GM23338 (cell line): ENCODE results near the gene COA7. TPM values are rescaled to one million over a fixed set of nuclear protein-coding genes. Genes with fewer than 3 reads are reported as not detected.

Experiments
- ATAC-seq: fragments of 200-7000 bp; cut with Tn5 transposase; 3 replicates; pipeline ENCODE4 v1.9.1; 2020
- DNase-seq: peaks from one replicate; pipeline ENCODE4 v3.0.0-alpha.2; 2015; ENCODE audit warnings: low spot score
- H2AFZ ChIP-seq: fragments of 200-600 bp; sonication (generic); 2 replicates; pipeline ENCODE4 v1.8.0; 2016; ENCODE audit warnings: antibody characterized with exemption, mild to moderate bottlenecking, moderate library complexity
- H3F3A ChIP-seq: fragments of 200-600 bp; sonication (generic); replicated peaks from 2 replicates; pipeline ENCODE4 v1.8.0; 2017; ENCODE audit warnings: antibody characterized with exemption, mixed run types, low read depth
- H3K27ac ChIP-seq: fragments of 200-600 bp; sonication (generic); 2 replicates; pipeline ENCODE4 v1.6.1; 2016; ENCODE audit warnings: low read depth
- H3K27me3 ChIP-seq: fragments of 200-600 bp; sonication (generic); 2 replicates; pipeline ENCODE4 v1.8.0; 2016; ENCODE audit warnings: mild to moderate bottlenecking, mixed run types, moderate library complexity; ENCODE audit not compliant: insufficient read depth
- H3K36me3 ChIP-seq: fragments of 200-600 bp; sonication (generic); 2 replicates; pipeline ENCODE4 v1.8.0; 2016; ENCODE audit warnings: mild to moderate bottlenecking; ENCODE audit not compliant: insufficient read depth
- H3K4me1 ChIP-seq: fragments of 200-600 bp; sonication (generic); 2 replicates; pipeline ENCODE4 v1.8.0; 2016; ENCODE audit warnings: mild to moderate bottlenecking, moderate library complexity; ENCODE audit not compliant: insufficient read depth
- H3K4me2 ChIP-seq: fragments of 200-600 bp; sonication (generic); 2 replicates; pipeline ENCODE4 v1.7.1; 2017; ENCODE audit warnings: mixed run types
- H3K4me3 ChIP-seq: fragments of 200-600 bp; sonication (generic); 2 replicates; pipeline ENCODE4 v1.6.1; 2016; ENCODE audit warnings: mixed run types
- H3K79me2 ChIP-seq: fragments of 200-600 bp; sonication (generic); replicated peaks from 2 replicates; pipeline ENCODE4 v1.8.0; 2017; ENCODE audit warnings: mild to moderate bottlenecking; ENCODE audit not compliant: insufficient read depth
- H3K9me2 ChIP-seq: fragments of 200-600 bp; sonication (generic); 2 replicates; pipeline ENCODE4 v1.8.0; 2017; ENCODE audit not compliant: insufficient read depth
- H4K20me1 ChIP-seq: fragments of 200-600 bp; sonication (generic); replicated peaks from 2 replicates; pipeline ENCODE4 v1.8.0; 2017; ENCODE audit warnings: mild to moderate bottlenecking; ENCODE audit not compliant: insufficient read depth
- H3K27ac Mint-ChIP-seq: 2 replicates; pipeline ENCODE4 v1.8.0; 2020; ENCODE audit warnings: inconsistent platforms, mild to moderate bottlenecking, moderate library complexity, mixed read lengths
- H3K27me3 Mint-ChIP-seq: 3 replicates; pipeline ENCODE4 v1.8.0; 2022; ENCODE audit warnings: low read depth, mild to moderate bottlenecking, moderate library complexity, mixed read lengths, inconsistent platforms; ENCODE audit not compliant: insufficient read depth, poor library complexity
- H3K36me3 Mint-ChIP-seq: 3 replicates; pipeline ENCODE4 v1.8.0; 2021; ENCODE audit warnings: low read depth, mild to moderate bottlenecking, inconsistent platforms, moderate library complexity, mixed read lengths
- H3K4me1 Mint-ChIP-seq: 3 replicates; pipeline ENCODE4 v1.8.0; 2020; ENCODE audit warnings: mild to moderate bottlenecking, inconsistent platforms, mixed read lengths
- H3K4me3 Mint-ChIP-seq: 3 replicates; pipeline ENCODE4 v1.8.0; 2021; ENCODE audit warnings: moderate library complexity, mild to moderate bottlenecking, inconsistent platforms, mixed read lengths
- H3K9me3 Mint-ChIP-seq: 3 replicates; pipeline ENCODE4 v1.8.0; 2020; ENCODE audit warnings: moderate library complexity, mild to moderate bottlenecking, inconsistent platforms, mixed read lengths
- ETS1 ChIP-seq: IDR thresholded peaks from 2 replicates; pipeline ENCODE4 v1.6.1; 2016; ENCODE audit warnings: antibody characterized with exemption
- EZH2 ChIP-seq: fragments of 200-600 bp; sonication (generic); IDR thresholded peaks from one replicate; pipeline ENCODE4 v1.8.0; 2017; ENCODE audit warnings: antibody characterized with exemption, mild to moderate bottlenecking, low read depth; ENCODE audit not compliant: unreplicated experiment
- EZH2phosphoT487 ChIP-seq: fragments of 200-600 bp; sonication (generic); IDR thresholded peaks from one replicate; pipeline ENCODE4 v1.8.1; 2018; ENCODE audit warnings: antibody characterized with exemption; ENCODE audit not compliant: unreplicated experiment
- JUNB ChIP-seq: IDR thresholded peaks from one replicate; pipeline ENCODE4 v1.6.1; 2016; ENCODE audit warnings: antibody characterized with exemption; ENCODE audit not compliant: unreplicated experiment
- POLR2AphosphoS5 ChIP-seq: IDR thresholded peaks from 2 replicates; pipeline ENCODE4 v1.6.1; 2016; ENCODE audit warnings: antibody characterized with exemption, low read depth
- REST ChIP-seq: IDR thresholded peaks from one replicate; pipeline ENCODE4 v1.6.1; 2018; ENCODE audit warnings: antibody characterized with exemption; ENCODE audit not compliant: unreplicated experiment
- ZNF114 ChIP-seq: fragments of 250-450 bp; sonication (Bioruptor Pico); IDR thresholded peaks from 2 replicates; pipeline ENCODE4 v1.5.0; 2020; ENCODE audit warnings: mild to moderate bottlenecking, moderate library complexity
- ZNF331 ChIP-seq: fragments of 250-450 bp; sonication (Bioruptor Pico); IDR thresholded peaks from 2 replicates; pipeline ENCODE4 v1.5.0; 2020; ENCODE audit warnings: low read depth, mild to moderate bottlenecking, moderate library complexity
- polyA plus RNA-seq: library from polyadenylated mRNA; unstranded; fragments of >200 nt; fragmentation: Nextera tagmentation; extraction: Ambion mirVana; gene quantifications from 2 replicates; pipeline ENCODE4 v1.2.1, GENCODE V29; 2016
- total RNA-seq: library from RNA; depleted of rRNA; stranded (reverse); fragments of >200 nt; shearing (Covaris generic); gene quantifications from 2 replicates; pipeline ENCODE4 v1.2.3, GENCODE V29; 2014

COA7 gene
- total and polyA plus RNA-seq, 2 experiments from 2014 or later: 19.7 to 27.5 TPM

- peaks cover 12% of the 10 kb centered on the region for H3K36me3 Mint-ChIP-seq
- peaks cover 15% of the 10 kb centered on the region; the same call in 2 of the 3 replicates for H3K9me3 Mint-ChIP-seq
- no peak overlapping the region for H3K27ac ChIP-seq
- H2AFZ ChIP-seq: no peak overlapping the region
- TF ChIP-seq REST (no peak), JUNB (no peak), EZH2phosphoT487 (no peak)
- H3K4me1 Mint-ChIP-seq: peaks cover 2% of the 10 kb centered on the region; the same call in 1 of the 3 replicates
- no peak for ATAC-seq
- no peaks in the 10 kb centered on the region for H3K36me3 ChIP-seq
- H3F3A ChIP-seq: no peaks in the 10 kb centered on the region
- no peak overlapping the region for H3K4me2 ChIP-seq
- peaks cover 8% of the 10 kb centered on the region; the same call in 1 of the 2 replicates for H3K4me1 ChIP-seq
- no peak for DNase-seq
- no peaks in the 10 kb centered on the region for H3K27me3 Mint-ChIP-seq
- no peak overlapping the region for H3K4me3 Mint-ChIP-seq
- no peak overlapping the region for H3K4me3 ChIP-seq
- no peaks in the 10 kb centered on the region for H3K27me3 ChIP-seq
- H3K79me2 ChIP-seq: peaks cover 85% of the 10 kb centered on the region
- no peaks in the 10 kb centered on the region for H3K9me2 ChIP-seq
- peaks cover 15% of the 10 kb centered on the region for H4K20me1 ChIP-seq
- H3K27ac Mint-ChIP-seq: no peak overlapping the region
These were observed 43.1 kb upstream of the COA7 start for GRCh38 chr1:52741259-52741658.

GRCh38 chr1:52739699-52740467, 41.7 kb upstream of the COA7 start:
- H3K4me3 Mint-ChIP-seq: no peak overlapping the region

More at GRCh38 chr1:52739699-52740467, 41.7 kb upstream of the COA7 start:
- no peak for TF ChIP-seq JUNB
- no peak for TF ChIP-seq ETS1
- no peak for TF ChIP-seq ZNF331 (CRISPR knock-in tag)
- TF ChIP-seq EZH2: no peak
- no peak for TF ChIP-seq EZH2phosphoT487
- TF ChIP-seq POLR2AphosphoS5: no peak
- TF ChIP-seq ZNF114 (CRISPR knock-in tag): no peak
- no peak for TF ChIP-seq REST
- no peaks in the 10 kb centered on the region; the same call in 2 of the 3 replicates for H3K4me1 Mint-ChIP-seq
- Histone ChIP-seq H3K36me3 (no peaks in the 10 kb centered on the region), H2AFZ (no peak overlapping the region), H3F3A (no peaks in the 10 kb centered on the region), H4K20me1 (peaks cover 15% of the 10 kb centered on the region), H3K9me2 (no peaks in the 10 kb centered on the region), H3K4me3 (no peak overlapping the region), H3K27me3 (no peaks in the 10 kb centered on the region), H3K4me2 (no peak overlapping the region), H3K4me1 (peaks cover 4% of the 10 kb centered on the region; the same call in 1 of the 2 replicates), H3K27ac (no peak overlapping the region), H3K79me2 (peaks cover 87% of the 10 kb centered on the region)
- no peak for ATAC-seq
- peaks cover 15% of the 10 kb centered on the region; the same call in 2 of the 3 replicates for H3K9me3 Mint-ChIP-seq
- H3K27me3 Mint-ChIP-seq: no peaks in the 10 kb centered on the region
- H3K27ac Mint-ChIP-seq: no peak overlapping the region
- peaks cover 12% of the 10 kb centered on the region for H3K36me3 Mint-ChIP-seq
- no peak for DNase-seq
